ENCODE data around the gene OR51D1. TPM values are rescaled to one million over a fixed set of nuclear protein-coding genes. Genes with fewer than 3 reads are reported as not detected.

The OR51D1 gene
- total and polyA plus RNA-seq, 9 of the 15 experiments (the other 6 are each of a cell fraction or from before 2014, with no cell fraction given), result not detected

GRCh38 chr11:4626207-4627099 lies 10.8 kb upstream of the OR51D1 start (continued):
- TF ChIP-seq RAD21 (CRISPR knock-in tag; conservative IDR thresholded peaks at IDR 0.05 in 1 of 2, IDR thresholded peaks at IDR 0.05 in 1 of 2), result peak; percentile 71 to 90
- TF ChIP-seq, protein P1, sequence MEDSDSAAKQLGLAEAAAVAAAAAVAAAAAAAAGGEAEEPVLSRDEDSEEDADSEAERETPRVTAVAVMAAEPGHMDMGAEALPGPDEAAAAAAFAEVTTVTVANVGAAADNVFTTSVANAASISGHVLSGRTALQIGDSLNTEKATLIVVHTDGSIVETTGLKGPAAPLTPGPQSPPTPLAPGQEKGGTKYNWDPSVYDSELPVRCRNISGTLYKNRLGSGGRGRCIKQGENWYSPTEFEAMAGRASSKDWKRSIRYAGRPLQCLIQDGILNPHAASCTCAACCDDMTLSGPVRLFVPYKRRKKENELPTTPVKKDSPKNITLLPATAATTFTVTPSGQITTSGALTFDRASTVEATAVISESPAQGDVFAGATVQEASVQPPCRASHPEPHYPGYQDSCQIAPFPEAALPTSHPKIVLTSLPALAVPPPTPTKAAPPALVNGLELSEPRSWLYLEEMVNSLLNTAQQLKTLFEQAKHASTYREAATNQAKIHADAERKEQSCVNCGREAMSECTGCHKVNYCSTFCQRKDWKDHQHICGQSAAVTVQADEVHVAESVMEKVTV (CRISPR knock-in tag; IDR thresholded peaks at IDR 0.05), result peak; percentile 65
- no peak for TF ChIP-seq ZFP36 (IDR thresholded peaks at IDR 0.05; ENCODE audit: low read depth, low read length, partially characterized antibody)
- no peak for TF ChIP-seq KDM2B (CRISPR knock-in tag; IDR thresholded peaks at IDR 0.05)
- no peak for TF ChIP-seq RBBP5 (IDR thresholded peaks at IDR 0.05; ENCODE audit: borderline replicate concordance, insufficient read depth, low read length, poor library complexity, severe bottlenecking)
- TF ChIP-seq CBFB (CRISPR knock-in tag; IDR thresholded peaks at IDR 0.05), result no peak
- TF ChIP-seq ILF3 (IDR thresholded peaks at IDR 0.05; ENCODE audit: borderline replicate concordance), result no peak
- TF ChIP-seq, protein P2, sequence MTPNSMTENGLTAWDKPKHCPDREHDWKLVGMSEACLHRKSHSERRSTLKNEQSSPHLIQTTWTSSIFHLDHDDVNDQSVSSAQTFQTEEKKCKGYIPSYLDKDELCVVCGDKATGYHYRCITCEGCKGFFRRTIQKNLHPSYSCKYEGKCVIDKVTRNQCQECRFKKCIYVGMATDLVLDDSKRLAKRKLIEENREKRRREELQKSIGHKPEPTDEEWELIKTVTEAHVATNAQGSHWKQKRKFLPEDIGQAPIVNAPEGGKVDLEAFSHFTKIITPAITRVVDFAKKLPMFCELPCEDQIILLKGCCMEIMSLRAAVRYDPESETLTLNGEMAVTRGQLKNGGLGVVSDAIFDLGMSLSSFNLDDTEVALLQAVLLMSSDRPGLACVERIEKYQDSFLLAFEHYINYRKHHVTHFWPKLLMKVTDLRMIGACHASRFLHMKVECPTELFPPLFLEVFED (CRISPR knock-in tag; conservative IDR thresholded peaks at IDR 0.05), result no peak
- TF ChIP-seq CREM (IDR thresholded peaks at IDR 0.05; ENCODE audit: low read depth), result no peak
- TF ChIP-seq HNRNPUL1 (IDR thresholded peaks at IDR 0.05; ENCODE audit: low read length), result no peak
- peak; percentile 67 for TF ChIP-seq SMC3 (conservative IDR thresholded peaks at IDR 0.05; ENCODE audit: insufficient read depth, low read depth, low read length)
- TF ChIP-seq, protein P3, sequence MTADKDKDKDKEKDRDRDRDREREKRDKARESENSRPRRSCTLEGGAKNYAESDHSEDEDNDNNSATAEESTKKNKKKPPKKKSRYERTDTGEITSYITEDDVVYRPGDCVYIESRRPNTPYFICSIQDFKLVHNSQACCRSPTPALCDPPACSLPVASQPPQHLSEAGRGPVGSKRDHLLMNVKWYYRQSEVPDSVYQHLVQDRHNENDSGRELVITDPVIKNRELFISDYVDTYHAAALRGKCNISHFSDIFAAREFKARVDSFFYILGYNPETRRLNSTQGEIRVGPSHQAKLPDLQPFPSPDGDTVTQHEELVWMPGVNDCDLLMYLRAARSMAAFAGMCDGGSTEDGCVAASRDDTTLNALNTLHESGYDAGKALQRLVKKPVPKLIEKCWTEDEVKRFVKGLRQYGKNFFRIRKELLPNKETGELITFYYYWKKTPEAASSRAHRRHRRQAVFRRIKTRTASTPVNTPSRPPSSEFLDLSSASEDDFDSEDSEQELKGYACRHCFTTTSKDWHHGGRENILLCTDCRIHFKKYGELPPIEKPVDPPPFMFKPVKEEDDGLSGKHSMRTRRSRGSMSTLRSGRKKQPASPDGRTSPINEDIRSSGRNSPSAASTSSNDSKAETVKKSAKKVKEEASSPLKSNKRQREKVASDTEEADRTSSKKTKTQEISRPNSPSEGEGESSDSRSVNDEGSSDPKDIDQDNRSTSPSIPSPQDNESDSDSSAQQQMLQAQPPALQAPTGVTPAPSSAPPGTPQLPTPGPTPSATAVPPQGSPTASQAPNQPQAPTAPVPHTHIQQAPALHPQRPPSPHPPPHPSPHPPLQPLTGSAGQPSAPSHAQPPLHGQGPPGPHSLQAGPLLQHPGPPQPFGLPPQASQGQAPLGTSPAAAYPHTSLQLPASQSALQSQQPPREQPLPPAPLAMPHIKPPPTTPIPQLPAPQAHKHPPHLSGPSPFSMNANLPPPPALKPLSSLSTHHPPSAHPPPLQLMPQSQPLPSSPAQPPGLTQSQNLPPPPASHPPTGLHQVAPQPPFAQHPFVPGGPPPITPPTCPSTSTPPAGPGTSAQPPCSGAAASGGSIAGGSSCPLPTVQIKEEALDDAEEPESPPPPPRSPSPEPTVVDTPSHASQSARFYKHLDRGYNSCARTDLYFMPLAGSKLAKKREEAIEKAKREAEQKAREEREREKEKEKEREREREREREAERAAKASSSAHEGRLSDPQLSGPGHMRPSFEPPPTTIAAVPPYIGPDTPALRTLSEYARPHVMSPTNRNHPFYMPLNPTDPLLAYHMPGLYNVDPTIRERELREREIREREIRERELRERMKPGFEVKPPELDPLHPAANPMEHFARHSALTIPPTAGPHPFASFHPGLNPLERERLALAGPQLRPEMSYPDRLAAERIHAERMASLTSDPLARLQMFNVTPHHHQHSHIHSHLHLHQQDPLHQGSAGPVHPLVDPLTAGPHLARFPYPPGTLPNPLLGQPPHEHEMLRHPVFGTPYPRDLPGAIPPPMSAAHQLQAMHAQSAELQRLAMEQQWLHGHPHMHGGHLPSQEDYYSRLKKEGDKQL (CRISPR knock-in tag; IDR thresholded peaks at IDR 0.05; ENCODE audit: borderline replicate concordance), result no peak
- TF ChIP-seq GABPB2 (CRISPR knock-in tag; conservative IDR thresholded peaks at IDR 0.05), result no peak
- no peak for TF ChIP-seq HOMEZ (CRISPR knock-in tag; IDR thresholded peaks at IDR 0.05)
- no peak for TF ChIP-seq LARP7 (IDR thresholded peaks at IDR 0.05)
- TF ChIP-seq, protein P4, sequence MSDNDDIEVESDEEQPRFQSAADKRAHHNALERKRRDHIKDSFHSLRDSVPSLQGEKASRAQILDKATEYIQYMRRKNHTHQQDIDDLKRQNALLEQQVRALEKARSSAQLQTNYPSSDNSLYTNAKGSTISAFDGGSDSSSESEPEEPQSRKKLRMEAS (CRISPR knock-in tag; IDR thresholded peaks at IDR 0.05), result no peak

All from K562 (cell line).